GM19397 (cell line): ENCODE results near the gene PRKCA.
"Not testable (repeated sequence)": the region's sequence is repeated elsewhere in the genome, so short reads cannot be mapped to it uniquely, and the experiment has no call there.

Experiments used
- ATAC-seq: cut with Tn5 transposase; IDR thresholded peaks from one replicate; pipeline ENCODE4 v1.9.1; 2021; ENCODE audit warnings: mild to moderate bottlenecking, moderate library complexity; ENCODE audit not compliant: unreplicated experiment

The PRKCA gene

DNA sequence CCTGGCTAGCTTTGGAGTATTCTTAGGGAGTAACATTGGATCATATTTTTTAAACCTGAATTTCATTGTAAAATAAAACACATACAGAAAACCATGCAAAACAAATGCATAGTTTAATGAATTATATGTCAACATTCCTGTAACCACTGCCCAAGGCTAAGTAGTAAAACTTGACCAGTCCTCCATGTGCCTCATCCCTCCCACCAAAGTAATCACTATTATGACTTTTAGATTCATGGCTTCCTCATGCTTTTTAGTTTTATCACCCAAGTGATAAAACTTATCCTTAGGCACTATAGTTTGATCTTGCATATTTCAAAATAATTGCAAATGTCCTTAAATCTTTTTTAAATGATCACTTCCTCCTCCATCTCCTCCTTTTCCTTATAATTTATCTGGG is 20.4 kb downstream of the PRKCA start:
- no peak for ATAC-seq

- not testable (repeated sequence) for ATAC-seq
Measured at GRCh38 chr17:66324381-66325004, 22.1 kb downstream of the PRKCA start.

GRCh38 chr17:66326476-66327047 is 24.1 kb downstream of the PRKCA start:
- ATAC-seq = no peak

DNA sequence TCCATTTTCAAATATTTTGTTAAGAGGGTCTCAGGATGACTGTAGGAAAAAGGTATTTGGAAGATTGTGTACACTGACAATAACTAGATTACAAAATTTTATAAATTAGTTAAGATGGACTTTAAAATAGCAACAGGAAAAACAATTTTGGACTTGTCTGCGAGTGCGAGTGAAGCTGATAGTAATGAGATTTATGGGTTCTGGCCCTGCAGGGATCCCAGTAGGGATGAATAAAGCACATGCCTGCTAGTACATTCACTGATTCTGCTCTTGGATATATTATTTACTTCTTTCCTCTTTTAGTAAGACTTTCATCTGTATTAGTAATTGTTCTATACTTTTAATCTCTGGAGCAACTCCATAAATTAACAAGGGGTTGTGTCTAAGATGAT is 28.2 kb downstream of the PRKCA start:
- ATAC-seq = no peak

DNA sequence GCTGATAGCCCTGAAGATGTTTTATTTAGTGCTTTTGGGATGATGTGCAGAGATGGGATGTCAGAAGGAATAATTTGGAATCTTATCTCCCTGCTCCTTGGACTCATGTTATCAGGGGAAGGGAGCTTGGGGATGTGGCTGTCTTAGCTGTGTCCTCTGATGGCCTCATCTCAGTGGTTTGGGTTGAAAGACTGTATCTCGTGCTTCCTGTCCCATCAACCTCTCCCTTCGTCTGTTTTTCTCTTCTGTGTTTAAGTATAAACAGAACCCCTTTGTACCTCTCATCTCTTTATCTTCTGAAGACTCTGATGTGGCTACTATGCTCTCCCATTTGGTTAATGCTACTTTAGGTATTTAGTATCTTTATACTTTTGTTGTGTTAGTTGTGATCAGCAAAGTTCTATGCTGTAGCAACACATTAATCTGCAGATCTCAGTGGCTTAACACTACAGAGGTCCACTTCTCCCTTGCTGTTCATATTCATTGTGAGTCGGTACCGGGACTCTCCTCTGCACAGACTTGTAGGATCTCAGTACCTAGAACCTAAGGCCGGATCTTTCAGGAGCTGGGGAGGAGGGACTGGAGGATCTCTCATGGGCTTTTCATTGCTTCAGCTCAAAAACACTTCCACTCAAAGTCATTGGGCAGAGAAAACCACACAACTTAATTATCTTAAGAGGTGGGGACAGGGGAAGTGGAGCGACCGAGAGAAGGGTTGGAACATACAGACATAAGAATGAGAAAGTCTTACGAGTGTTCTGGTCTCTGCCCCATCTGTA is 28.8 kb downstream of the PRKCA start:
- ATAC-seq = no peak

DNA sequence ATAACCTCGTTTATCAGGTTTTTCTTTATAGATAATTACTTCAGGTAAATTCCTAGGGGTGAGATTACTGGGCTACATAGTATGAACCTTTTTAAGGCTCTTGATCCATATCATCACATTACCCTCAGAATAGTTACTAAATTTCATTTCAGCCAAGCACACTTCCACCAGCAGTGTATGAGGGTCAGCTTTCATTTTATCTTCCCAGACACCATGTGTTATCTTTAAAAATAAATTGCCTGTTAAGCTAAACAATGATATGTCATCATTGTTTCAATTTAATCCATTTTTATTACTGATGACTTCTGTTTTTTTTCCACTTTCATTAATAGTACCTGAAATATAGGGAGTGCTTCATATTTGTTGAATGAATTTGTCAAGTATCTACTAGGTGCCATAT is 33.4 kb downstream of the PRKCA start:
- no peak for ATAC-seq

- no peak for ATAC-seq
Measured at GRCh38 chr17:66337268-66337667, 34.9 kb downstream of the PRKCA start.

GRCh38 chr17:66337866-66338485 is 35.6 kb downstream of the PRKCA start:
- ATAC-seq = no peak

DNA sequence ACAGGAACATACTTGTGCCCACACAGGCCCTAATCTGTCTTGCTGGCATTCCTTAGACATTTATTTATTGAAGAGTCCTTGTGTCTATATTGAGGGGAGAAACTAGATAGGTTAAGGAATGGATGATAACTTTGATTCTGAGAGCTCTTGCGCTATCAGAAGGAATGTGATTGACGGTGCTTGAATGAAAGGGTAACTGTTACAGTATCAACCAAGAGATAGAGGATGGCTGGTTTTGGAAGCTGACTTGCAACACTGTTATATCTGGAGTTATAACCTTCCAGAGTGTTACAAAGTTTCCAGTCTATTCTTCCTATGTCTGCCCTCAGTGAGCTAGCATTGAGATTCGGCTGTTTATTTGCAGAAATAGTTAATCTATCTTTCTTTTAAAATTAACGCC is 36.5 kb downstream of the PRKCA start:
- no peak for ATAC-seq

DNA sequence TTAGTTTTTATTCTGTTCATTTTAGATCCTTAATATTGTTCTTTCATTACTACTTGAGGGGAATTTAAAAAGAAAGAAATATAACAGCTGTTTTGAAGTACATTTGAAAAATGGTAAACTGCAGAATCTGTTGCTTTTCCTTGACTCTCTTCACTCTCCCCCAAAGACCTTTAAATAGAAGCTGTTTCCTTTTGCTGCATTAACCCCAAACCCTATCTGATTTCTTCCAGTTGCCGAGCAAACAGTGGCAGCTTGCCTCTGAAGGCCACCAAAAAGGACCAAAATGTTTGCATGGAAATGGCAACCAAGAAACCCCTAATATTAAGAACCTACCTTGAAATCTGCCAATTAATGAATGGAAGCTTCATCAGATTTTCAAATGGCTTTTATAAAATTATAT is 37.1 kb downstream of the PRKCA start:
- no peak for ATAC-seq

DNA sequence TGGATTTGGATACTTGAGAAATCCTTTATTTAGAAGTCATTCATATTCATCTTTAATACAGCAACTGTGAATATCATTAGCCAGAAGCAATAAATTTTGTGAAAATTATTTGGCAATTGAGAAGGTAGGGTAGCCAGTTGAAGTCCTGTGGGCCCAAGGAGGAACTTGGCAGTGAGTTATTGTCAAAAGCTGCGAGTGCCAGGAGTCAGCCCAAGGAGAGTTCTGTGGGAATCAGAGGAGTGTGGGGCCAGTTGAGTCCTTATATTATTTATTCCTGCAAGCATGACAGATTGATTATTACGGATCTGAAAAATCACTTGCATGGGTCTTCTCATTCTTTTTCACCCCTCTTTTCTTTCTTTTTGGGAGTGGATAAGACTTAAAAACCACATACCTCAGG is 38.3 kb downstream of the PRKCA start:
- ATAC-seq = no peak

DNA sequence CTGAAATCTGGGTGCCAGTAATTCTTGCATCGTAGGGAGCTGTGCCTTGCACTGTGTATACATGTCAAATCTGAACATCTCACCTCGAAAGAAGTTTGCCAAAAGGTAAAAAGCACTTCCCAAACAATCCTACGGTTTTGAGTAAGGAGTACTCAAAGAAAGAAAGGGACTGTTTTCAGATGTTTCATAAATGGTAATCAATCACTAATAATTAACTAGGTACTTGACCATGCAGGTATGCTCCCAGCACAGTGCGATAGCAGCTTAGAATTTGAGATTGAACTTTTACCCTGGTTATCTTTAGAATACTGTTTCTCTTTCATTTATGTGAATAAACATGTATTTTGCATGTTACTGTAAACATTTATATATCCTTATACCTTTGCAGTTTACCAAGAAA is 39.0 kb downstream of the PRKCA start:
- ATAC-seq = no peak

GRCh38 chr17:66342263-66342662 is 39.9 kb downstream of the PRKCA start:
- not testable (repeated sequence) for ATAC-seq

GRCh38 chr17:66343531-66344078 is 41.2 kb downstream of the PRKCA start:
- ATAC-seq = no peak

DNA sequence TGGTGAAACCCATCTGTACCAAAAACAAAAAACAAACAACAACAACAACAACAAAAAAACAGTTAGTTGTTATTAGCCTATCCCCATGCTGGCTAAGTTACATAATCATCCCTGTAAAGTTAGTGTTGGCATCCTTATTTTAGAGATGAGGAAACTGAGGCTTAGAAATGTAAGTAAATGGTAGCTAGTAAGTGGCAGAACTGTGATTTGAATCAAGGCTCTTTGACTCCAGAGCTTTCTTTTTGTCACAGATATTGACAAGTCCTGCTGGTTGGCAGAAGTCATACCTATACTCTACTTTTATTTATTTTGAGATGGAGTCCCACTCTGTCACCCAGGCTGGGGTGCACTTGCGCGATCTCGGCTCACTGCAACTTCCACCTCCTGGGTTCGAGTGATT is 42.1 kb downstream of the PRKCA start:
- ATAC-seq = no peak

GRCh38 chr17:66345264-66345663 is 42.9 kb downstream of the PRKCA start:
- no peak for ATAC-seq

DNA sequence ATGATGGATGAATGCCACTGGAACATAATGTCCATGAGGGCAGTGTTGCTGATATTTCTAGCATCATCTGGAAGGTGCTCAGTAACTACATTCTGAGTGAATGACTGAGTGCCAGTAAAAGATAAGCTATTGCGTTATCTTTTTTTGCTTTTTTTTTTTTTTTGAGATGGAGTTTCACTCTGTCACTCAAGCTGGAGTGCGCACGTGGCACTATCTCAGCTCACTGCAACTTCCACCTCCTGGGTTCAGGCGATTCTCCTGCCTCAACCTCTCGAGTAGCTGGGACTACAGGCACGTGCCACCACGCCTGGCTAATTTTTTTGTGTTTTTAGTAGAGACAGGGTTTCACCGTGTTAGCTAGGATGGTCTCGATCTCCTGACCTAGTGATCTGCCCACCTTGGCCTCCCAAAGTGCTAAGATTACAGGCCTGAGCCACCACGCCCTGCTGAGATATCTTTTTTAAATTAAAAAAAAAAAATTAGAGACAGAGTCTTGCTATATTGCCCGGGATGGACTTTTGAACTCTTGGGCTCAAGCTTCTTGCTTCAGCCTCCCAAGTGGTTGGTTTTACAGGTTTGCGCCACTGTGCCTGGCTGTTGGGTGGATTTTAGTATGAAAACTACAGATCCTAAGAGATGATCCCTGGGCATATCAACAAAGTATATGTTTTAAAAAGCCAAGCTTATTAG is 43.7 kb downstream of the PRKCA start:
- not testable (repeated sequence) for ATAC-seq

DNA sequence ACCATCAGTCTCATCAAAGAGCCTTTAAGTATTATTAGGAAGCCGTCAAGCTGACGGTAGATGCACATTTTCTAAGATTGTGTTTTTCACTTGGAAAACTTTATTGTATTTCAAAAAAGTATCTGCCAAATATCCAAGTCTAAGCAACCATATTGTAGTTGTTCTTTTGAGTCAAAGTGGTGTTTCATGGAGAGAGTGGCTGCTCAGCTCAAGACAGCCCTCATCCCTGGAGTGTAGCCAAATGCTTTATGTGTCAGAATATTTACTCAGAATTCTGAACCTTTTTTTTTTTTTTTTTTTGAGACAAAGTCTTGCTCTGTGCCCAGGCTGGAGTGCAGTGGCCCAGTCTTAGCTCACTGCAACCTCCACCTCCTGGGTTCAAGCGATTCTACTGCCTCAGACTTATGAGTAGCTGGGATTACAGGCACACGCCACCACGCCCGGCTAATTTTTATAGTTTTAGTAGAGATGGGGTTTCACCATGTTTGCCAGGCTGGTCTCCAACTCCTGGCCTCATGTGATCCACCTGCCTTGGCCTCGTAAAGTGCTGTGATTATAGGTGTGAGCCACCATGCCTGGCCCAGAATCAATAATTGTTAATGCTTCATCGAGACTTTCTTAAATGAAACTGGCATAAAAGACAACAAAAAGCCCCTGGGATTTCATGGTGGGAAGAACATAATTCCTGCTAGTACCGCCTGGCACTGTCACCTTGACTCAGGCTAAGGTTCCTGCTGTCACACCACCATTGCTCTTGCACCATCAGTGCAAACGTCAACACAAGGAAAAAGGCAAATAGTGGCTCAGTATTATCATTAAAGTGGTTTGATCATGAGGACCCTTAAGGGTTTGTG is 45.5 kb downstream of the PRKCA start:
- ATAC-seq = no peak

DNA sequence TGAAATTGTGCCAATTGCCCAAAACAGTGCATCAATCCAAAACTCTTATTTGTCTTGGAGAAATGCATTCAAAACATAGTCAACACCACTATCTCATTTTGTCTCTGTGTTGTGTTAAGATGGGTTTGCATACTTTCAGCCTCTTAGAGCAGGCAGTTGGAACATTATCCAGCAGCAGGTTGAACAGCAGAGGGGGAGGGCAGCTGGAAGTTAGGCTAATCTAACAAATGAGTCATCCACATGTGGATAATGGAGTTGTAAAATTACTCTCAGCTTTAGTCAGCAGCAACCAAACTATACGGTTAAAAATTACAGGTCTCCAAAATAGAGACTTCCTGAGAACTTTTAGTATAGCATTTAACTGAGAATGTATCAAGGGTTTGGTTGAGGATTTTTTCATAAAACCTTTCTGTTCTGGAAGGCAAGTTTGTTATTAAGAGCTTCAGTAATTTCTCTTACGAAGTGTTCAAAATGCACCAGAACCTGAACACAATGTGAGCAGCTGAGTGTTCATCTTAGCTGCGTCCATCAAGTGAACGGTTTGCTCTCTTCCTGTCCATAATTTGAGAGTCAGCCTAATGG is 46.3 kb downstream of the PRKCA start:
- ATAC-seq = no peak
